AG08395 (cell line): ENCODE data around the gene SLC16A8.
"Not testable (repeated sequence)": the region's sequence is repeated elsewhere in the genome, so short reads cannot be mapped to it uniquely, and the experiment has no call there.

Experiments
- DNase-seq: peaks from one replicate; pipeline ENCODE4 v3.0.0; 2012; ENCODE audit warnings: mixed read lengths, low spot score

The SLC16A8 gene

DNA sequence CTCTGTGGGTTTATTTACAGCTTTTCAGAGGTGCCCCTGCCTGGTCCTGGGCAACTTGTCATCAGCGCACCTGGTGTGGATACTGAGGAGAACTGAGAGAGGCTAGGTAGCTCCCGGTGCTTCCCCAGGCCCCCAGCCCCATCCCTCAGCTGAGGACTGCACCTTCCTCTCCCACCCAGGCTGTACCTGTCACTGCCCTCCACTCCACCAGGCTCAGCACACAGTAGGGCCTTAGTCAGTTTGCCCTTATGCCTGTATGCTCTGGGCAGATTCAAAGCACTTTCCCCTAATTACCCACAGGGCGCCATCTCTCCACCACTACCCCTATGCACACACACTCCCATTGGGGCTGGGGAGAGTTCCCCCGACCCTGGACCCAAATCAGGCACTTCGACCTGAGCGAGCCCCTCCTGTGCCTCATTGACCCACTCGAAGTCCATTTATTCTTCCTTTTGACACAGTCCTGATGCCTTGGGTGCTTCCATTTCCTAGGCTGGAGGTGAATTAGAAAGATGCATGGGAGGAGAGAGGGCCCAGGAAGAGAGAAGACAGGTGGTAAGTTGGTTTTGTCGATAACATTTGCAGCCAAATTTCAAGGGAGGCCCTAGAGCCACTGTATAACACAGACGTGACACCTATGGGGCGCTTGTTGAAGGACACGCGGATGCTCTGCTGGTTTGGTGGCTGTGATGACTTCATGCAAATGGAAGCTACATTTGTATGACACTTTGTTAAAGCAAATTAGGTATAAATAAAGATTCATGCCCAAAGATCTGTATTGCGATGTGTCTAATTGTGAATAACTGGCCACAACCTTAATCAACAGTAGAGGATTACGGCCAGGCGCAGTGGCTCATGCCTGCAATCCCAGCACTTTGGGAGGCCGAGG is 40.6 kb downstream of the SLC16A8 start:
- DNase-seq, result no peak

DNA sequence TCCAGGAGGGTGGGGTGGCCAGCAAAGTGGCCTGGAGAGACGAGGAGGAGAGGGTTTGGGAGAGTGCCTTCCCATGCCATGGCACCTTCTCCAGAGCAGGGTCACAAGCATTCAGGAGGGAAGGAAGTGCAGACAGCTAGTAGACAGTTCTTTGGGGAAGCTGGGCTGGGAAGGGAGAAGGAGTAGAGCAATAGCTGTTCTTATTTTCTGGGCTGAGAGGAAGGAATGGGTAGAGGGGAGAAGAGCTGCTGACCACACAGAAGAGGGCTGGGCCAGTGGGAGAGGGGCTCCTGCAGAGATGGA is 41.5 kb downstream of the SLC16A8 start:
- no peak for DNase-seq

DNA sequence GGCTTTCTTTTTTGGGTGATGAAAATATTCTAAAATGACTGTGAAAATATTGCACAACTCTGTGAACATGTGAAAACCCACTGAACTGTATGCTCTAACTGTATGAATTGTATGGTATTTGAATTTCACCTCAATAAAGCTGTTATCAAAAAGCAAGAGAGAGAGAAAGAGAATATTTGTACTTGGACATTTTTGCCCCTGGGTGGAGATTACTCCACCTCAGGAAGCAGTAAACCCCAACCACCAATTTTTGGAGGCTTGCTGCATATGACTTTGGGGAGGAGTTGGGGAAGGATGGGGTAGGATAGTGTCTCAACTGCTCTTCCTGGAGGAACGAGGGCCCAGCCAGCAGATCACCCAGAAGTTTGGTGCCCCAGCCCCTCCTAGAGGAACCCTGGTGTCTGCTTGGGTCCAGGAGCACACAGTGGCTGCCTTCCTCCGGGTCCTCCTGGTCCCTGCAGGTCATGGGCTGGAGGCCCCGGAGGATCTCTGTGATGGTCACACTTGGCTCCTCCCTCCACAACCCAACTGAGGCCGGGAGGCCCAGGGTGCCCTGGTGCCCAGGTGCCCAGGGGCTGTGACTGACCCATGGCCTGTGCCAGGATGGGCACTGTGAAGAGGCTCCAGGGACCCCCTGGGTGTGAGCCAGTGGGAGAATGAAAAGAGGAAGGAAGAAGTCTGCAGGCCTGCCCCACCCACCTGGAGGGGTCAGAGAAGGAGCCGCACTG is 42.1 kb downstream of the SLC16A8 start:
- DNase-seq, result no peak

DNA sequence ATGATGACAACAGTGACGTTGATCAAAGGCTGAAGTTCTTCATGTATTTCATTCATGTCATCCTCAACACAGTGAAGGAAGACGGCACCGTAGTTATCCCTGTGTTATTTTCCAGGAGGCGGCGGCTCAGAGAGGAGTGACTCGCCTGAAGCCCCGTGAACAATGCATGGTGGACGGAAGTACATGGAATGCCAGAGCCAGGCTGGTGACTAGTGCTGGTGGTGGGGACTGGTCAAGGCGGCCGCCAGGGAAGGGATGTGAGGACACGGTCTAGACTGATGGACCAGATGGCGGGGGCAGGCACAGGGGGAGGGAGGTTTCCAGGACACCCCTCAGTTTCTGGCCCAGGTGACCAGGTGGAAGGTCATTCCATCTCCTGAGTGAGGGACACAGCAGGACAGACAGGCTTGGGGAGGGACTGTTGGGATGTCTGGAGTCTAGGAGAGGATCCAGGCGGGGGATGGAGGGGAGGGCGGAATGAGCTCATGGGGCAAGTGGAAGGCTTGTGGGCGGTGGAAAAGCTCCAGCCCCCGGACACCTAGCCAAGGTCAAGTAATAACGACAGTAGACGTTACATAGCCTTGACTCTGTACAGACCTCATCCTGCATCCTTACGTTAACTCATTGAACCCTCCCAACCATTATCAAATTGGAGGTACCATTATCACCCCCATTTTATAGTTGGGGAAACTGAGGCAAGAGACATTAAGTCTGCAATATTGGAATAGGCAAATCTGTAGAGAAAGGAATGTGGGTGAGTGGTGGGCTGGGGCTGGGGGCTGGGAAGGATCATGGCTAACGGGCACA is 42.8 kb downstream of the SLC16A8 start:
- no peak for DNase-seq

DNA sequence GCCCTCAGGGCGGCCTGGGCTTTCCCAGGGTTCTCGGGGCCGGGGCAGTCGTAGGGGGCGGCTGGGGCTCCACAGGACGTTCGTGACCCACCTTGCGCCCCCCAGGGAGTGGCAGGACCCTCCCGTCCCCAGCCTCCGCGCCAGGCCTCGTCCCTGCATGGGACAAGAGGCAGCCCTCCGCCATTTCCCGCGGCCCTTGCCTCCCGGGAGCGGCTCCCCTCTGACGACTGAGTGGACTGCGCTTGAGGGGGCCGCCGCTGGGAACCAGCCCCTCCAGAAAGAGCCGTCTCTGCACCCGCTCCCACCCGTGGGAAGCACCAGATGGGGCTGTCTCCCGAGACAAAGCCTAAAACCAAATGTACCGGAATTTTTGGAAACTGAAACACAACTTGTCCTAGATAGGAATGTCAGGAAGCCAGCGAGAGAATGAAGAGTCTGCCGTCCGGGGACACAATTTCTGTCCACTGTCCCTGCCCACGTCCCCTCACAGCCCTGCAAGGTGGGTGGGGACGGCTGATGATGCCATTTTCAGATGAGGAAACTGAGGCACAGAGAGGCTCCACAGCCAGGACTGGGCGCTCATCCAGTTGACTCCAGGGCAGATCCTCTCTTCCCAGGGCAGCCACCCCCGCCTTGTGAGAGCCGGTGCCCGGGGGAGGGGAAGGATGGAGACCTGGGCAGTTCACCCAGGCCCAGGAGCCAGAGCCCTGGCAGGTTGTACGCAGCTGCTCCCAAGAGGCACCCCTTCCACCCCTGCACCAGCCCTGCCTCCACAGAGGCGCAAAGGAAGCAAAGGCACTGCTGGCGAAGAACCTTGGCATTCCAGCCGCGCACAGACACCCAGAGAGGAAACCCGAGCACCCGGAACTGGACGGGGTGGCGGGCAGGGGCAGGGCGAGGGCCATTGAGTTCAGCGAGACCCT is 44.8 kb downstream of the SLC16A8 start:
- no peak for DNase-seq

DNA sequence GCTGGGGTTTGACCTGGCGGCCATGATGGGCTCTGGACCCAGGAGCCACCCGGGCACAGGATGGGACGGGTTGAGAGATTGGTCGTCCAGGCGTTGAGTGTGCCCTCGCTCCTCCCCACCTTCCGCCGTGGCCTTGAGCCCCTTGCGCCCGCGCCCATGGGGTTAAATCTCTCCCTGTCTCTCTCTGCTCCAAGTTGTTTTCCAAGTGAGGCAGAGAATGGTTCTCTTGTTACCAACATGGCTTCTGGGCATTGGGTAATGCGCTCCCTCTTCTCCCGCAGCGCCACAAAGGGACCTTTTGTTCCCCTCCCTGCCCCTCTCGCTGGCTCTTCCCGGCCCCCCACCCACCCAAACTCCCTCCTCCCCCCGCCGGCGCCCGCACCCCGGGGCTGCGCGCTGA is 45.6 kb downstream of the SLC16A8 start:
- no peak for DNase-seq

DNA sequence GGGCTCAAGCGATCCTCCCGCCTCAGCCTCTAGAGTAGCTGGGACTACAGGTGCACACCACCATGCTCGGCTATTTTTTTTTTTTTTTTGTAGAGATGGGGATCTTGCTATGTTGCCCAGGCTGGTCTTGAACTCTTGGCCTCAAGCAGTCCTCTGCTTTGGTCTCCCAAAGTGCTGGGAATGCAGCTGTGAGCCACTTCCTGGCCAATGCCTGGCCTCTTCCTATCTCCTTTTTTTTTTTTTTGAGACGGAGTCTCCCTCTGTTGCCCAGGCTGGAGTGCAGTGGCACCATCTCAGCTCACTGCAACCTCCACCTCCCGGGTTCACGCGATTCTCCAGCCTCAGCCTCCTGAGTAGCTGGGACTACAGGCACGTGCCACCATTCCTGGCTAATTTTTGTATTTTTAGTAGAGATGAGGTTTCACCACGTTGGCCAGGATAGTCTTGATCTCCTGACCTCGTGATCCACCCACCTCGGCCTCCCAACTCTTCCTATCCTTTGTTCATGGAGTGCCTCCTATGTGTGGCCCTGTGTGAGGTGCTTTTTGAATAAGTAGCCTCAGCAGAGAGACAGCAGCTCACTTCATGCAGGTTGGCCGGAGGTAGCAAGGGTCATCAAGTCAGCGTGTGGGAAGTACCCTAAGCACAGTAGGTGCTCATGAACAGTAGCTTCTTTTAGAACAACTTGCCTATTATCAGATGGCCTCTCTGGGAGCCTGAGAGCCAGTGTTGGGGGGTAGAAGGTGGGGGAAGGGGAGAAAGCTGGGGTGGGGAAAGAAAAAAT is 46.4 kb downstream of the SLC16A8 start:
- not testable (repeated sequence) for DNase-seq

DNA sequence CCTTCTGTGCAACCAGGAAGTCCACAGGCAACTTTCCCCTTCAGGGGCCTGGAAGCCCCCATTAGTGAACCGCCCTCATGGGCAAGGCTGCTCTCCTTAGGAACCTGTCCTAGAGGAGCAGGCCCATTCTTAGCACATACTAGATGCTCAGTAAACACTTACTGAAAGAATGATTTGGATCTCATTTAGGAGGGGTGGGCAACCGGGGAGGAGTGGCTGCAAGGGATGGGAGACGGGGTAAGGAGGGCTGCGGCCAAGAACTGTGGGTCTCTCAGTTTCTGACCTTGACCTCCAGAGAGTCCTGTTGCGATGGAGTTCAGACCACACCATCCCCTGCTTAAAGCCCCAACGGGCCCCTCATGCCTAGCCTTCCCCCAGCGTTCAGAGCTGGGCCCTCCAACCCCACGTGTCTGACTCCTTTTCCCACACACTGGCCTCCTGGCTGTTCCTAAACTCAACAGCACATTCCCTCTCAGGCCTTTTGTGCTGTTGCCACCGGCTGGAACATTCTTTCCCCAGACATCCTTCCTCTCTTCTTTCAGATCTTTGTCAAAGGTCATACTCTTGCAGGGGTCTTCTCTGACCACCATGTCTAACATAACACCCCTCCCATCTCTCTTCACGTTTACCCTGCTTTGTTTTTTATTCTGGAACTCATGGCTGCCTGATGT is 47.5 kb downstream of the SLC16A8 start:
- DNase-seq, result no peak

DNA sequence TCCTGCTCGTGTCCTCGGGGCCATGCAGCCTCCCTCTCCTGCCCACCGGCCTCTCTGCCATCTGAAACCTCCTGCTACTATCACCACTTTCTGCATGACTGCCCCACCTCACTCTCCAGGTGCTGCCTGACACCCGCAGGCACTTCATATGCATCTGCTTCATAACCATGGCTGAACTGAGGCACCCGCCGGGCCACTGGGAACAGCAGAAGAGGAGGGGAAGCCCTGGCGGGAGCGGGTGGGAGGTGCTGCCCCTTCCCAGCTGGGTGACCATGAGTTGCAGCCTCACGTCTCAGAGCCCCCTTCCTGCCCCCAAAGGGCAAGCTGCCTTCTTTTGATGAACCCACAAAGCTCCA is 48.5 kb downstream of the SLC16A8 start:
- DNase-seq, result no peak

DNA sequence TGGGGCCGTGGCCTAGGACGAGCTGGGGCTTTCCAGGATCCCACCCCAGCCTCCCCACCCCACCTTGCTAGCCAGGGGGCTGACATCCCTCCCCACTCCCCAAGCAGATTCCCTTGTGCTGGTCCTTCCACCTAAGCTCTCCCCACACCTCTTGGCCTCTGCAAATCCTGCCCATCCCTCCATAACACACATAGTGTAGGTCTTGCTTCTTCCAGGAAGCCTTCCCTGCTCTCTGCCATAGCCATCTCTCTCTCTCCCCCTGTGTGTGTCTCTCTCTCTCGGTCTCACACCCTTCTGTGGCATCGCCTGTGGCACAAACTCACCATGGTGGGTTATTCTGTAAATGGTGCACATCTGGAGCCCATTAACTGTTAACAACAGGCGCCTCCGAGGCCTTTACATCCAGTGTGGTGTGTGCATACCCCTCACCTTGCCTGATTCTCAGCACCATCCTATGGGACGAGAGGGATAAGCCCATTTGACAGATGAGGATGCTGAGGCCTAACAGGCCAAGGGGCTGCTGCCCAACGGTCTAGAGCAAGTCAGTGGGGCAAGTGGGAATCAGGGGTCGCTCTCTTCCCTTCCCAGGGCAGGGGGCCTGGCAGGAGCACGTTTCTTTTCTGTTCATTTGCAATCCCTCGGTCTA is 49.0 kb downstream of the SLC16A8 start:
- DNase-seq, result no peak

DNA sequence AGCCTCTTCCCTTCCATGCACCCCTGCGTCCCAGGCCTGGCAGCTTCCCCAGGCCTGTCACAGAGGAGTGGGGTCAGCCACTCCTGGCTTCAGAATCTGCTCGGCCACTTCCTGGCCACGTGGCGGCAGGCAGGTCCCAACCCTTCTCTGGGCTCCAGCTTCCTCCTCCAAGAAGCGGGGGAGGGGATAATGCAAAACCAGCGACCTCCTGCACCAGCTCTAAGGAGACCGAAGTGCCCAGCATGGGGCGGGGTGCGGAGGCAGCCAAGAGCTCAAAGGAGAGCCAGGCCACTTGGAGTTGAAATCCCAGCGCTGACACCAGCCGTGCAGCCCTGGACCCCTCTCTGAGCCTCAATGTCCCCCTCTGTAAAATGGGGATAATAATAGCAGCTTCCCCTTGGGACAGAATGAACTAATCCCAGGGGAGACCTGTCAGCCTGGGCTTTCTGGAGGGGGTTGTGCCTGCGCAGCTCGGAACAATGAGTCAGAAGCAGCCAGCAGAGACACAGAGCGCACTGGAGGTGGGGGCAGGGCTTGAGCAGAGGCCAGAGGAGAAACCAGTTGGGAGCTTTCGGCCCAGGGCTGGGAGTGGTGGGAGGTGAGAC is 49.6 kb downstream of the SLC16A8 start:
- DNase-seq, result peak; percentile 98

DNA sequence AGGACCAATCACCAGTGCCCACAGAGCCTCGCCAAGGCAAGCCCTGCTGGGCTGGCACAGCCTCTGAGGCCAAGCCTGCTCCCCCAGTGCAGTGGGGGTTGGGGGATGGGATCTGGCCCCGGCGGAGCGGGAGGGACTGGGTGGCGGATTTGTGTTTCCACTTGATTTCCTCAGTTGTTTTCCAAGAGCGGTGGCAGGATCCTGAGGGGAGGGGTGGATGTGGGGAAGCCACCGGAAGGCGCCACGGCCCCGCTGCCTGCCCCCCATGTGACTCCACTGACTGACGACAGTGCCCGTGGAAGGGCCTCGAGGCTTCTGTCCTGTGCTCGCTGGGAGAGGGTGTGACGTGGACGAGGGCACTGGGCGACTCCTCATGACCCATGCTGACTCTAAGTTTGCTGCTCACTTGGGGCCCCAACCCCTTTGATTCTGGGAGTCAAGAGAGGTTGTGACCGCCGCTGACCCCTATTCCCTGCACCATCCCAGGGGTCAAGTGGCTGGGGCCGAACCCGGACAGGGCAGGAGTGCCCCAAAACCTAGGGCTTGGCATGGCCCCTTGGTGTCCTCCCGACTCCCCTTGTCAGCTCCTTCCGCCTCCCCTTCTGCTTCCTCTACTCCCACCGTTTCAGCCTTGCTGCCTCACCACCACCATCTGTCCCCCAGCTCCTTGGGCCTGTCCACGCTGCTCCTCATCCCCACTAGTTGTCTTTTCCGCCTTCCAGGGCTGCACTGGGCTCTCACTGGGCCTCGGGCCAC is 50.3 kb downstream of the SLC16A8 start:
- no peak for DNase-seq

DNA sequence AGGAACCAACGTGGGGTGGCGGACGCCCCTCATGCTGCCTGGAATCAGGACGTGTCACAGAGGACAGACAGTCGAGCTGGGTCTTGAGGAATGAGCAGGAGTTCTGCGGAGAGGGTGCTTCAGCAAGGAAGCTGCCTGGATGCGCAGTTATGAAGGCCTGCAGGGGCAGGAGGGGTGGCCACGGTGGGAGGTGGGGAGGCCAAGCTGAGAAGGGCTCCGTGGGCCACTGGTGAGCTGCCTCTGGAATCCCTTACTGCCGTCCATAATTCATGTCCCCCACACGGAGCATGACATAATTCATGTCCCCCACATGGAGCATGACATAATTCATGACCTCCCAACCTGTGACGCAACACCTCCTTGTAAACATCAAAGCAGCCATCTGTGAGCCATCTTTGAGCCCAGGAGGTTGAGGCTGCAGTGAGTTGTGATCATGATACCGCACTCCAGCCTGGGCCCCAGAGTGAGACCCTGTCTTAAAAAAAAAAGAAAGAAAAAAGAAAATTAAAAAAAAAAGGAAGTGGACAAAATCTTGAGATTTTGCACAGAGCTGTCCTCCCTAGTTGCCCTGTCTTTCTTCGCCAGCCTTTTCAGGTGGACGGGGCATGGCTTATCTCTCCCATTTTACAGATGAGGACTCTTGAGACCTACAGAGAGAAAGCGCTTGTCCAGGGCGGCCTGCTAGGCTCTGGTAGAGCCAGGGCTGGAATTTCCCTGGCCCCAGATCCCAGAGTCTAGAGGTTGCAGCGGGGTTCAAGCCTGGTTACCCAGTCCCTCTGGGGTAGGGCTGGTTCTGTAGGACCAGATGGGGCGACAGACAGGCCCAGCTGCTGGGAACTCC is 51.1 kb downstream of the SLC16A8 start:
- DNase-seq, result peak; percentile 52

DNA sequence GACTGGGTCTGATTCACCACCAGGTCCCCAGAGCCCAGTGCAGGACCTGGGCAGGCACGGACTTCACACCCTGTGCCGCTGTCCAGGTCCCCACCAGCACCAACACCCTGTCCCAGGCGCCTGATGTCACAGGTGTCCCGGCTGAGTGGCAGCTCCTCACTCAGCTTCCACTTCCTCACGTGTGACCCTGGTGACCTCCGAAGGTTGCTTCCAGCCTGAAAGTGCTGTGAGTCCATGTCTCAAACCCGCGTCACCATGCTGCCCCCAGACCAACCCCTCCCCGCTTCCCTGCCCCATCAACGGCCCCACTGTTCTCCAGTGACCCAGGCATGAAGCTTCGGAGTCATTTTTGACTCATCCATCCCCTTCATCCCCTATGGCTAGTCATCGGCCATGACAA is 52.5 kb downstream of the SLC16A8 start:
- no peak for DNase-seq

DNA sequence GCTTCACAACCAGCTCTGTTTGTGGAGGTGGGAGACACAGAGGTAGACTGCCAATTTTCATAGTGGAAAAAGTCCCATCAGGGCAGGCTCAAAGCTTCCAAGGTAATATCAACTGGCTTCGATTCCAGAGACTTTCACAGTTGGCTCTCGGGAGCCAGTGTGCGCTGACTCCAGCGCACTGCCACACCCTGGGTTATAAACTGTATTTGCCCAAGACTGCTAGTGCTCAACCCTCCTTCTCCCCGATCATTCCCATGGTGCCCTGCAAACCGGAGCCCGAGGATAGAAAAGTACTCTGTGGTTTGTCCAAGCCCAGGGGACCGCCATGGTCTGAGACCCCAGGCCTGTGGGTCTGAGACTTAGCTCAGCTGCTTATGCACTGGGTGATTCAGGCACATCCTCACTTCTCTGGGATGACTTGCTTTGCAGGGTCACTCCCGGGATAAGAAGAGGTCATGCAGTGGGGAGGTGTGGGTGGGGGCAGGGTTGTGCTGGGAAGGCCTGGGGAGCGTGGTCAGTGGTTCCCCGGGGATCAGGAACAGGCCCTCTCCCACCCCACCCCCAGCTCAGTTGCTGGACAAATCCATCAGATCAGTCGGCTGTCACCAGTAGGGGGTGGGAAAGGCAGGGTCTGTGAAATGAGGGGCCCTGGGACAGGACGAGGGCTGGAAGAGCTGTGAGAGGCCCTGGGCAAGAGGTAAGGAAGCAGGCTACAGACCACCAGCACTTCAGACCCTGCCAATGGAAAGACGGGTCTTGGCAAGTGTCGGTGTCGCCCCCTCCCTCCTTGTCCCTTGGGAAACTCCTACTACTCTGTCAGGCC is 53.5 kb downstream of the SLC16A8 start:
- no peak for DNase-seq

DNA sequence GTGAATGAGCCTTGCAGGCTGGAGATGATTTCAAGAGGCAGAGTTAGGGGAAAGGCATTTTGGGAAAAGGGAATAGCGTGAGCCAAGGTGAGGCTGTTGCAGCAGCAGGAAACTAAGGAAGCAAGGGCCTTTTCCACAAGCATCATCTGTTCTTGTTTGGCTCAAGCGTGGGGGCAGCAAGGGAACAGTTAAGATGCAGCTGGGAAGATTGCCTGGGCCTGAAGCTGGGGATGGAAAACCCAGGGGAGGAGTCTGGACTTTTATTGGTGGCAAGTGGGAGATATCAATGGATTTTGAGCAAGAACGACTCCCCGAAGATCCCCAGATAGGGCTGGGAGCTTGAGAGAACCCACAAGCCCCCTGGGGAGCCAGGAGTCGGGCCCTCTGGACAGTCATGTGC is 54.1 kb downstream of the SLC16A8 start:
- DNase-seq, result no peak

DNA sequence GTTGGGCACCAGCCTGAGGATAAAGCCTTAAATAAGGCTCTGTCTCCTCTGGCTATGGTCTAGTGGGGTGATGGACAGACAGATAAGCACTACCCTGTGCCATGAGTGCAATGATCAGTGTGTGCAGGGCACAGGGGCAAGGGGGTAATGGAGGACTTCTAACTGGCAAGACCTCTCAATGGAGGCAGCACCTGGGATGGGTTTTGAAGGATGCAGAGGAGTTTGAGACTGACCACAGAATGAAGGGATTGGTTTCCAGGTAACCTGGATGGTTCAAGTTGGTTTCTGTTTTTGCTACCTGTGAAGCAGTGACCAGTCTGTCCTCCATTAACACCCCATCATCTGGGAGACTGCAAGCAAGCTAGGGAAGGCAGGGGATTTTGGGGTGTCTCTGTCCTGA is 54.6 kb downstream of the SLC16A8 start:
- no peak for DNase-seq
